Measurements from ENCODE around the gene CS.
A peak's percentile ranks its signal among the peaks of the same experiment; 100 is the strongest.
"Not testable (repeated sequence)": the region's sequence is repeated elsewhere in the genome, so short reads cannot be mapped to it uniquely, and the experiment has no call there.

Gene CS

GRCh38 chr12:56339158-56339422 is 39.0 kb upstream of the CS start:
- H3K4me1 ChIP-seq (ENCODE audit: control insufficient read depth in 1 of 2, insufficient read depth in 1 of 2, low read depth in 1 of 2, low read length in 1 of 2) = peaks cover 20 to 22% of the 10 kb centered on the region in 2 experiments
- peak overlapping the region; percentile 59 for H3K27ac ChIP-seq
- peaks cover 32% of the 10 kb centered on the region for H3K36me3 ChIP-seq
- H3K9me3 ChIP-seq = no peaks in the 10 kb centered on the region
- TF ChIP-seq CTCF (IDR thresholded peaks at IDR 0.05) = no peak
- H3K4me3 ChIP-seq (ENCODE audit: low read depth in 1 of 2, low read length in 1 of 2) = no peak overlapping the region
- H3K27me3 ChIP-seq = no peaks in the 10 kb centered on the region

GRCh38 chr12:56338308-56339157 is 38.4 kb upstream of the CS start, which contains the start of gene IL23A:
TSS of gene IL23A (plus strand) at chr12:56338884. CDS start at chr12:56339045, 161 bp downstream.
- Histone ChIP-seq H3K27me3 (no peaks in the 10 kb centered on the region), H3K4me3 (ENCODE audit: low read depth in 1 of 2, low read length in 1 of 2) (no peak within 1 kb of the TSS), H3K4me1 (ENCODE audit: control insufficient read depth in 1 of 2, insufficient read depth in 1 of 2, low read depth in 1 of 2, low read length in 1 of 2) (peaks cover 21 to 24% of the 10 kb centered on the region in 2 experiments), H3K36me3 (peaks cover 27% of the 10 kb centered on the region), H3K9me3 (no peaks in the 10 kb centered on the region), H3K27ac (peak within 1 kb of the TSS; percentile 59)
- TF ChIP-seq CTCF (IDR thresholded peaks at IDR 0.05) = no peak

- no peaks in the 10 kb centered on the region for H3K9me3 ChIP-seq
- peak overlapping the region; percentile 59 for H3K27ac ChIP-seq
- H3K4me3 ChIP-seq (ENCODE audit: low read depth in 1 of 2, low read length in 1 of 2) = no peak overlapping the region
- H3K36me3 ChIP-seq = peaks cover 19% of the 10 kb centered on the region
- TF ChIP-seq CTCF (IDR thresholded peaks at IDR 0.05) = no peak
- H3K27me3 ChIP-seq = no peaks in the 10 kb centered on the region
- peaks cover 28% of the 10 kb centered on the region in 2 experiments for H3K4me1 ChIP-seq (ENCODE audit: control insufficient read depth in 1 of 2, insufficient read depth in 1 of 2, low read depth in 1 of 2, low read length in 1 of 2)
Measured at GRCh38 chr12:56337753-56338251, 37.7 kb upstream of the CS start.

GRCh38 chr12:56336361-56337167 is 36.4 kb upstream of the CS start:
- H3K27ac ChIP-seq = no peak overlapping the region

GRCh38 chr12:56335527-56335926 is 35.4 kb upstream of the CS start:
- H3K4me1 ChIP-seq (ENCODE audit: control insufficient read depth in 1 of 2, insufficient read depth in 1 of 2, low read depth in 1 of 2, low read length in 1 of 2) = peaks cover 28% of the 10 kb centered on the region in 2 experiments
- H3K36me3 ChIP-seq; H3K4me3 ChIP-seq (ENCODE audit: low read depth in 1 of 2, low read length in 1 of 2); H3K27ac ChIP-seq; H3K27me3 ChIP-seq; H3K9me3 ChIP-seq: not testable (repeated sequence)

More at GRCh38 chr12:56336361-56337167, 36.4 kb upstream of the CS start:
- Histone ChIP-seq H3K36me3 (peaks cover 7% of the 10 kb centered on the region), H3K9me3 (no peaks in the 10 kb centered on the region), H3K4me3 (ENCODE audit: low read depth in 1 of 2, low read length in 1 of 2) (no peak overlapping the region), H3K4me1 (ENCODE audit: control insufficient read depth in 1 of 2, insufficient read depth in 1 of 2, low read depth in 1 of 2, low read length in 1 of 2) (peaks cover 28% of the 10 kb centered on the region in 2 experiments), H3K27me3 (no peaks in the 10 kb centered on the region)
- no peak for TF ChIP-seq CTCF (IDR thresholded peaks at IDR 0.05)

GRCh38 chr12:56334490-56334793 is 34.3 kb upstream of the CS start:
- Histone ChIP-seq H3K4me1 (ENCODE audit: control insufficient read depth in 1 of 2, insufficient read depth in 1 of 2, low read depth in 1 of 2, low read length in 1 of 2) (peaks cover 28% of the 10 kb centered on the region in 2 experiments), H3K4me3 (ENCODE audit: low read depth in 1 of 2, low read length in 1 of 2) (peak overlapping the region; percentile 75 to 90), H3K9me3 (no peaks in the 10 kb centered on the region), H3K36me3 (no peaks in the 10 kb centered on the region), H3K27ac (peak overlapping the region; percentile 87), H3K27me3 (no peaks in the 10 kb centered on the region)
- TF ChIP-seq CTCF (IDR thresholded peaks at IDR 0.05) = no peak
